Glutamatergic neuron (in vitro differentiated cells): ENCODE data around the gene KCTD5. TPM values are rescaled to one million over a fixed set of nuclear protein-coding genes. Genes with fewer than 3 reads are reported as not detected.
A peak's percentile ranks its signal among the peaks of the same experiment; 100 is the strongest.
"Not testable (repeated sequence)": the region's sequence is repeated elsewhere in the genome, so short reads cannot be mapped to it uniquely, and the experiment has no call there.

ENCODE experiments used
- DNase-seq: peaks from one replicate; pipeline ENCODE4 v3.0.0; 2022
- H3K27ac Mint-ChIP-seq: one replicate; pipeline ENCODE4 v1.8.0; 2020; ENCODE audit warnings: mild to moderate bottlenecking, mixed read lengths, inconsistent platforms; ENCODE audit not compliant: unreplicated experiment
- H3K27me3 Mint-ChIP-seq: one replicate; pipeline ENCODE4 v1.8.0; 2020; ENCODE audit warnings: mild to moderate bottlenecking, moderate library complexity, mixed read lengths, inconsistent platforms; ENCODE audit not compliant: unreplicated experiment
- H3K36me3 Mint-ChIP-seq: one replicate; pipeline ENCODE4 v1.8.0; 2020; ENCODE audit warnings: mild to moderate bottlenecking, mixed read lengths, inconsistent platforms; ENCODE audit not compliant: unreplicated experiment
- H3K4me1 Mint-ChIP-seq: one replicate; pipeline ENCODE4 v1.8.0; 2020; ENCODE audit warnings: mild to moderate bottlenecking, low read depth, mixed read lengths, inconsistent platforms; ENCODE audit not compliant: unreplicated experiment
- H3K4me3 Mint-ChIP-seq: one replicate; pipeline ENCODE4 v1.8.0; 2020; ENCODE audit warnings: mild to moderate bottlenecking, mixed read lengths, inconsistent platforms; ENCODE audit not compliant: unreplicated experiment
- H3K9me3 Mint-ChIP-seq: one replicate; pipeline ENCODE4 v1.8.0; 2020; ENCODE audit warnings: mild to moderate bottlenecking, moderate library complexity, mixed read lengths, inconsistent platforms; ENCODE audit not compliant: unreplicated experiment
- total RNA-seq: library from RNA; stranded (reverse); fragmentation: NEBNext Ultra II Directional; extraction: Animal tissue kit (Norgen Biotek cat#: 25700); gene quantifications from one replicate; pipeline ENCODE4 v1.2.1, GENCODE V29; 2021; ENCODE audit not compliant: unreplicated experiment
- TF ChIP-seq, protein P1 (sequence below): fragments of 200-600 bp; sonication (generic); IDR thresholded peaks from one replicate; pipeline ENCODE4 v1.5.0; 2021; ENCODE audit not compliant: partially characterized antibody, unreplicated experiment

KCTD5 gene
- total RNA-seq, 1 donor from 2014 or later, result 41.2 TPM

DNA sequence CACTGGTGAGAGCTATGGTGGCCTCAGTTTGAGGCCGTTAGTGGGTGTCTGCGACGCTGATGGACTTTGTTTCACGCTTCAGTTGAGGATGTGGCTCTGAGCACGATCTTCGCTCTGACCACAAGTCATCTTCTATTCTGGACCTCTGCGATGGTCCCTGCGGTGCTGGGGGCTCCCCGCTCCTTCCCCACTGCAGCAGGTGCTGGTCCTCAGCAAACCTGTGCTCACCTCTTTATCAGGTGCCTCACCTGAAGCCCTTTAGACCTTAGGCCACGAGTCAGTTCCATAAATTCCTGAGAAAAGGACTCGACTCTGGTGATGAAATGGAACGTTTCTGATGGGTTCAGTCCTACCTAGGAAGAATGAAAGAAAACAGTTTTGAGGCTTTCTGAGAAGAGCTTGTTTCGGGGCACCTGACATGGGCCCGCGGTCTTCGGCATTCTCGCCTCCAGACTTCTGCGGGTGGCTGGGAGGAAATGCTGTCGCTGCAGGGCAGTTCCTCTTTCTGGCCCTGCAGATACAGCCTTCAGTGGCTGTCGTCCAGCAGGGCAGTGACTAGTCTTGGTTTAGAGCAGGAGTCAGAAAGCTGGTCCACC is 4.7 kb downstream of the KCTD5 start:
- H3K27ac Mint-ChIP-seq, result no peak overlapping the region
- TF ChIP-seq, protein P1, sequence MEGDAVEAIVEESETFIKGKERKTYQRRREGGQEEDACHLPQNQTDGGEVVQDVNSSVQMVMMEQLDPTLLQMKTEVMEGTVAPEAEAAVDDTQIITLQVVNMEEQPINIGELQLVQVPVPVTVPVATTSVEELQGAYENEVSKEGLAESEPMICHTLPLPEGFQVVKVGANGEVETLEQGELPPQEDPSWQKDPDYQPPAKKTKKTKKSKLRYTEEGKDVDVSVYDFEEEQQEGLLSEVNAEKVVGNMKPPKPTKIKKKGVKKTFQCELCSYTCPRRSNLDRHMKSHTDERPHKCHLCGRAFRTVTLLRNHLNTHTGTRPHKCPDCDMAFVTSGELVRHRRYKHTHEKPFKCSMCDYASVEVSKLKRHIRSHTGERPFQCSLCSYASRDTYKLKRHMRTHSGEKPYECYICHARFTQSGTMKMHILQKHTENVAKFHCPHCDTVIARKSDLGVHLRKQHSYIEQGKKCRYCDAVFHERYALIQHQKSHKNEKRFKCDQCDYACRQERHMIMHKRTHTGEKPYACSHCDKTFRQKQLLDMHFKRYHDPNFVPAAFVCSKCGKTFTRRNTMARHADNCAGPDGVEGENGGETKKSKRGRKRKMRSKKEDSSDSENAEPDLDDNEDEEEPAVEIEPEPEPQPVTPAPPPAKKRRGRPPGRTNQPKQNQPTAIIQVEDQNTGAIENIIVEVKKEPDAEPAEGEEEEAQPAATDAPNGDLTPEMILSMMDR, result no peak
- H3K4me1 Mint-ChIP-seq, result no peaks in the 10 kb centered on the region
- no peak for DNase-seq
- H3K36me3 Mint-ChIP-seq, result no peaks in the 10 kb centered on the region
- H3K9me3 Mint-ChIP-seq, result no peaks in the 10 kb centered on the region
- no peaks in the 10 kb centered on the region for H3K27me3 Mint-ChIP-seq
- H3K4me3 Mint-ChIP-seq, result no peak overlapping the region

DNA sequence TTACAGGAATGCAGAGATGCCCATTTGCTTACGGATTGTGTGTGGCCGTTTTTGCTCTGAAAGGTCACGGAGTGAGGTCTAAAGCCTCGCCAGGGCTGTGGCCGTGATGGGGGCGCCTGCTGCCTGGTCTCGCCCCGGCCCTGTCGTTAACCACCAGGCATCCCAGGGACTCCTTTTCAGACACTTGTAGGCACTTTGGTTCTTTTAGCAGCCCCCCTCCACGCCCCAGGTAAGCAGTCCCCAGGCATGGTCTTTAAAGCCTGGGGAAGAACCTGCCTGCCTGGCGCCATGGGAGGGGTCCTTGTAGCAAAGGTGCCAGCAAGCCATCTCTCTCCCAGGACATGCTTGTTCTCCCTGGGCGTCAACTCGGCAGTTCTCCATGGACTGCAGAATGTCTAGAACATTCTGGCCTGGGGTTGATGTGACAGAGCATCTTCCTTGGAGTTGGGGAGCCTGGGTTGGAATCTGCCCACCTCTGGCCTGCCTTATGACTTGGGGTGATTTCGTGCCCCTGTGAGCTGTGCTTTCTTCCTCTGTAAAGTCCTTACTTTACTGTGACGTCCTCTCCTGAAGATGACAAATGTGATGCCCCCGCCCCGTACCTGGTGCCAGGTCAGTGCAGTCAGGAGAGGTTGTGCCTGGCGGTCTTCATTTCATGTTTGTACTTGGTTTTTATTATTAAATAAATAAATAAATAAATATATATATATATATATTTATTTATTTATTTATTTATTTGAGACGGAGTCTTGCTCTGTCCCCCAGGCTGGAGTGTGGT is 5.4 kb downstream of the KCTD5 start:
- Mint-ChIP-seq H3K27me3 (no peaks in the 10 kb centered on the region), H3K9me3 (no peaks in the 10 kb centered on the region), H3K4me3 (no peak overlapping the region), H3K27ac (no peak overlapping the region), H3K36me3 (no peaks in the 10 kb centered on the region), H3K4me1 (no peaks in the 10 kb centered on the region)
- TF ChIP-seq, protein P1, result no peak
- DNase-seq, result no peak

DNA sequence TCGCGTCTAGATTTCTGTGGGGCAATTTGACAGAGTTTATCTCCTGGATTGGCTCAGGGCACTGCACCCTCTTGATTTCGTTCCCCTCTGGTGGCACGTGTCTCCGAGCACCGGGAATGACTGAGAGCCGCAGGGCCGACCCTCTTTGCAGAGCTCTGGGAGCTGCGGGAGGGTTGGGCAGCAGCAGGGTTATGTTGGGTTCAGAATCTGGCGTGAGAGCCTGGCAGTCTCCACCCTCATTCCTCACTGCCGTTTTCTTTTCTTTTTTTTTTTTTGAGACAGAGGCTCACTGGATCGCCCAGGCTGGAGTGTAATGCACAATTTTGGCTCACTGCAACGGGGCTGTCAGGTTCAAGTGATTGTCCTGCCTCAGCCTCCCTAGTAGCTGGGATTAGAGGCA is 7.1 kb downstream of the KCTD5 start:
- not testable (repeated sequence) for H3K36me3 Mint-ChIP-seq, H3K27ac Mint-ChIP-seq, H3K4me3 Mint-ChIP-seq, H3K9me3 Mint-ChIP-seq, H3K27me3 Mint-ChIP-seq, H3K4me1 Mint-ChIP-seq, DNase-seq

DNA sequence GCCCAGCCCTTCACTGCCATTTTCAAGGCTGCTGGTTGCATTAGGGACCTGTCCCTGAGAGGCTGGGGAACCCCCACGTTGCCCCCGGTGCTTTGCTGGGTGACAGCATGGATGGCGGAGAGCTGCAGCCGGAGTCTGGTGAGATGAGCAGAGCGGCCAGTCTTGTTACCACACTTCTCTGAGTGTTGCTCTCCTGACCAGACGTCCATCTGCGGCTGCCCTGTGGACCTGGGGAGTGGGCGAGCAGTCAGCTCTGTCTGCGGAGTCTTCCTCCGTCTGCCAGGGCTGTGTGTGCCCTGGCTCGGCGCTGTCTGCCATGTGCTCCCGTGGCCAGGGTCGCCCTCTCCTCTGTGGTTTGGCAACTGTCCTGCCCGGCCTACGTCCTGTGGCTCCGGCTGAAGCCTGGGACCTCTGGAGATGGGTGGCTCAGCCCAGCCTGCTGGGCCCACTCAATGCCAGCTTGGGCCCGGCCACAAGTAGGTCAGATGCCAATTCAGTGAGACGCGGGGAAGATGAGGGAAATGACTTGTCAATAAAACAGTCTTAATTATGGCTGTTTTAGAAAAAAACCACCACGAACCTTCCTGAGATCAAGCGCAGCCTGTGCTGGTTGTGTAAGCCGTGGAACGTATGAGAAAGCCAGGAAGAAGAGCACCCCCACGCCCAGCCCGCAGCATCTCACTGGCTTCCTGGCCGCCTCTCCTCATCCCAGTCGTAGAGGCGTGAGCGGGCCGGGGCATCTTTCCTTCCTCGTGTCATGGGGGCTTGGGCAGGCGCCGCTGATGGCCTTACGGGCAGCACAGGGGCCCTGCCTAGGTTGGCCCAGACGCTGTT is 7.9 kb downstream of the KCTD5 start:
- peak; percentile 13 for DNase-seq
- peaks cover 3% of the 10 kb centered on the region for H3K27me3 Mint-ChIP-seq

DNA sequence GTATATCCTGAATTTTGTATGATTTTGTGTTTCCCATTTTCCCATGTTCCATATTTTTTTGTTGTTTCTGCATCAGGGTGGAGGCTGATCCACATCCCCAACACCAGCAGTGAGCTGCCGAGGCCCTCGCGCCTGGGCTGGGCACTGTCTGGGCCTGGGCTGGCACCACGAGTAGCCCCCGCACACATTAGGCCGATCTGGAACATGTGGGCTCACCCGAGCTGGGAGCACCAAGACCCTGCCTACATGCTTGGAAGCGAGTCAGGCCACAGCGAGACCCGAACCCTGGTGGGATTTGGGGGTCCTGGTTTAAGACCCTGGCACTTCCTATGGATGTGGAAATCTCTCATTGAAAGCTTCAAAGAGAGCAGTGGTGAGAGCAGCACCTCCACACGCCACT is 8.5 kb downstream of the KCTD5 start:
- DNase-seq, result no peak
- no peak overlapping the region for H3K4me3 Mint-ChIP-seq
- no peak overlapping the region for H3K27ac Mint-ChIP-seq

More for the DNA sequence above, 7.9 kb downstream of the KCTD5 start:
- H3K4me3 Mint-ChIP-seq, result no peak overlapping the region
- H3K4me1 Mint-ChIP-seq, result peaks cover 2% of the 10 kb centered on the region
- H3K9me3 Mint-ChIP-seq, result peaks cover 2% of the 10 kb centered on the region
- no peaks in the 10 kb centered on the region for H3K36me3 Mint-ChIP-seq
- TF ChIP-seq, protein P1, result no peak
- peak overlapping the region; percentile 17 for H3K27ac Mint-ChIP-seq

More for the DNA sequence above, 8.5 kb downstream of the KCTD5 start:
- TF ChIP-seq, protein P1, result no peak
- H3K4me1 Mint-ChIP-seq, result peaks cover 2% of the 10 kb centered on the region
- no peaks in the 10 kb centered on the region for H3K36me3 Mint-ChIP-seq
- H3K27me3 Mint-ChIP-seq, result peaks cover 3% of the 10 kb centered on the region
- H3K9me3 Mint-ChIP-seq, result peaks cover 2% of the 10 kb centered on the region
